ENCODE results near the gene LPA. TPM values are rescaled to one million over a fixed set of nuclear protein-coding genes. Genes with fewer than 3 reads are reported as not detected.
"Not testable (repeated sequence)": the region's sequence is repeated elsewhere in the genome, so short reads cannot be mapped to it uniquely, and the experiment has no call there.

The LPA gene
- total and polyA plus RNA-seq, 2 of the 8 experiments (the other 6 are each of a cell fraction or from before 2014, with no cell fraction given), result 0.39 TPM; not detected in 1

GRCh38 chr6:160697826-160698225 lies 33.8 kb upstream of the LPA start (continued):
- TF ChIP-seq SIN3A (conservative IDR thresholded peaks at IDR 0.05 in 1 of 2, IDR thresholded peaks at IDR 0.05 in 1 of 2; ENCODE audit: low read depth in 1 of 2, low read length in 2 of 2) (no peak), NANOG (IDR thresholded peaks at IDR 0.05; ENCODE audit: insufficient read depth, low read depth, low read length, poor library complexity, severe bottlenecking) (no peak), EGR1 (IDR thresholded peaks at IDR 0.05; ENCODE audit: borderline replicate concordance, low read depth, low read length) (no peak), KDM4A (IDR thresholded peaks at IDR 0.05; ENCODE audit: low read depth, low read length, severe bottlenecking) (no peak), SP4 (IDR thresholded peaks at IDR 0.05; ENCODE audit: low read length) (no peak), RFX5 (IDR thresholded peaks at IDR 0.05; ENCODE audit: borderline replicate concordance, low read depth, low read length) (no peak), TBP (IDR thresholded peaks at IDR 0.05; ENCODE audit: low read depth, low read length) (no peak), MAFK (IDR thresholded peaks at IDR 0.05; ENCODE audit: low read depth, low read length) (no peak)

DNA sequence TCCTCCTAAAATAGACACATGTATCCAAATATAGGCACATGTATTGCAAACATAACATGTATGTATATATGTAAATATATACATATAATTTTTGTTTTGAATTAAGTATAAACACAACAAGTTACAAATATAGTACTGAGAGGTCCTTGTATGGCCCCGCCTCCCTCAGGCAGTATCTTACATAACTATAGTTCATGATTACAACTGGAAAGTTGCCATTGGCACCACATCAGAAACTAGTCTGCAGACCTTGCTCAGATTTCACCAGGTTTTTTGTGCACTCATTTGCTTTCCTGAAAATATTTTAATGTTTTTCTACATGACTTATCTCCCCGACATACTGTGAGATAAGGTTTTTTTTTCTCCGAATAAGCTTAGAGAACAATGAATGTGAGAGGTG lies 32.8 kb upstream of the LPA start:
- not testable (repeated sequence) for H3K4ac ChIP-seq (replicated peaks; ENCODE audit: insufficient read length, low read depth, low read length)

More for the DNA sequence above, 32.8 kb upstream of the LPA start:
- POLR2A ChIA-PET (ENCODE audit: partially characterized antibody); H3K14ac ChIP-seq (ENCODE audit: insufficient read length); H3K23me2 ChIP-seq (ENCODE audit: low read depth, low read length); H2AK5ac ChIP-seq (ENCODE audit: low read depth, low read length); H2BK20ac ChIP-seq (ENCODE audit: low read length); H3K36me3 ChIP-seq (ENCODE audit: control insufficient read depth in 2 of 4, insufficient read depth in 4 of 4, low read length in 3 of 4); H4K5ac ChIP-seq (ENCODE audit: insufficient read length, low read depth, low read length); H3K4me3 ChIP-seq (ENCODE audit: extremely low read depth in 1 of 4, insufficient read depth in 2 of 4, low read depth in 3 of 4, low read length in 4 of 4); DNase-seq (ENCODE audit: low read depth in 1 of 2, low spot score in 2 of 2); H3K23ac ChIP-seq (ENCODE audit: insufficient read length); H2BK5ac ChIP-seq (ENCODE audit: low read depth, low read length); H2AFZ ChIP-seq (ENCODE audit: low read length); H4K20me1 ChIP-seq (replicated peaks in 1 of 2; ENCODE audit: control insufficient read depth in 1 of 2, insufficient read depth in 2 of 2, low read length in 2 of 2); H3K18ac ChIP-seq (ENCODE audit: extremely low read depth, low read length); H2BK120ac ChIP-seq (replicated peaks; ENCODE audit: low read depth, low read length); H3K56ac ChIP-seq (replicated peaks; ENCODE audit: insufficient read length, low read depth, low read length); H2BK15ac ChIP-seq (ENCODE audit: low read length); H2BK12ac ChIP-seq (ENCODE audit: low read depth, low read length); H3K9ac ChIP-seq (replicated peaks in 1 of 4; ENCODE audit: extremely low read depth in 1 of 4, low read depth in 3 of 4, low read length in 3 of 4); H4K91ac ChIP-seq (replicated peaks; ENCODE audit: insufficient read length, low read length); H3K4me1 ChIP-seq (replicated peaks in 1 of 4; ENCODE audit: control insufficient read depth in 3 of 4, insufficient read depth in 4 of 4, low read length in 3 of 4); H4K8ac ChIP-seq (ENCODE audit: extremely low read depth, insufficient read depth, low read length); H3K79me2 ChIP-seq (ENCODE audit: control insufficient read depth in 1 of 2, insufficient read depth in 2 of 2, low read length in 2 of 2); H3K4me2 ChIP-seq (ENCODE audit: insufficient read depth in 1 of 2, low read depth in 2 of 2, low read length in 2 of 2); H3K27ac ChIP-seq (ENCODE audit: low read depth, low read length); CTCF ChIA-PET (ENCODE audit: partially characterized antibody); H3K27me3 ChIP-seq (replicated peaks in 1 of 4; ENCODE audit: control insufficient read depth in 3 of 4, extremely low read depth in 1 of 4, insufficient read depth in 3 of 4, low read length in 3 of 4); FAIRE-seq; H3K79me1 ChIP-seq (ENCODE audit: low read depth, low read length): not testable (repeated sequence)
- peaks cover 2 to 13% of the 10 kb centered on the region in 2 experiments; a peak in 2 of 4 replicates for H3K9me3 ChIP-seq (ENCODE audit: insufficient read depth in 2 of 2, low read depth in 1 of 2, low read length in 1 of 2)
- WGBS, 2 experiments (ENCODE audit: extremely low coverage in 1 of 2, insufficient coverage in 1 of 2, insufficient read length in 1 of 2, insufficient replicate concordance in 2 of 2, low coverage in 1 of 2, low lambda C conversion rate in 2 of 2, missing lambda C conversion rate in 1 of 2), result 95% methylated on average over 3 of the region's 3 CpGs; no CpG with 5 or more reads in 1 of the 2 experiments
